Measurements from ENCODE around the gene PALLD. TPM values are rescaled to one million over a fixed set of nuclear protein-coding genes. Genes with fewer than 3 reads are reported as not detected.

The PALLD gene
- total RNA-seq, 1 donor from 2014 or later, result 93.5 TPM

DNA sequence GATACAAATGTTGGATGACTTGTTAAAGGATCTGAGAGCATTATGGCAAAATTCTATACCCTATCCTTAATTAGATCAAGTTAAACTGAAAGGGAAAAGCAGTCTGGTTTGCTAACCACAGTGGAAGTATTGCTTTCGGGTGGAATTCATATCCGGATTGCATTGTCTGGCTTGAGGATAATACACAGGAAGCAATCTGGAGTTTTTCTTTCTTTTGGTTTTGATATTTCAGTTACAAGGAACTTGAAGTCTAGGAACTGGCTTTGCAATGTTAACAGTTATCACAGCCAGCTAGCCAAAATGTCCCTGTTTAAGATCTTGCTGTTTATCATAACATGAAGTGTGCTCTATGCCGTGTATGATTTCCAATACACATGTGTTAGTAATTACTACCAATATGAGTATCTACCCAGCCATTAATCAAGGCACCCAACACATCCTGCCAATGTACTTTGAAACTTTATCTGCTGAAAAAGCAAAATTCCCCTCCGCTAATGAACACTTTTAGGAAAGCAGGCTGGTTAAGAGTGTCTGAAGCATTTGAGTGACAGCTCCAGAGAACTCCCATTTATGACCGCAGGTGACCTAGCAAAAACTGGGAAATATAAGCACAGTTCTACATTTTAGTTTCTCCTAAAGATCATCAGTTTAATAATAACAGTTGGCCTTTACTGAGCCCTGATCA is 146.4 kb downstream of the PALLD start:
- no peak for DNase-seq (ENCODE audit: extremely low spot score, unreplicated experiment)
- TF ChIP-seq, protein P1, sequence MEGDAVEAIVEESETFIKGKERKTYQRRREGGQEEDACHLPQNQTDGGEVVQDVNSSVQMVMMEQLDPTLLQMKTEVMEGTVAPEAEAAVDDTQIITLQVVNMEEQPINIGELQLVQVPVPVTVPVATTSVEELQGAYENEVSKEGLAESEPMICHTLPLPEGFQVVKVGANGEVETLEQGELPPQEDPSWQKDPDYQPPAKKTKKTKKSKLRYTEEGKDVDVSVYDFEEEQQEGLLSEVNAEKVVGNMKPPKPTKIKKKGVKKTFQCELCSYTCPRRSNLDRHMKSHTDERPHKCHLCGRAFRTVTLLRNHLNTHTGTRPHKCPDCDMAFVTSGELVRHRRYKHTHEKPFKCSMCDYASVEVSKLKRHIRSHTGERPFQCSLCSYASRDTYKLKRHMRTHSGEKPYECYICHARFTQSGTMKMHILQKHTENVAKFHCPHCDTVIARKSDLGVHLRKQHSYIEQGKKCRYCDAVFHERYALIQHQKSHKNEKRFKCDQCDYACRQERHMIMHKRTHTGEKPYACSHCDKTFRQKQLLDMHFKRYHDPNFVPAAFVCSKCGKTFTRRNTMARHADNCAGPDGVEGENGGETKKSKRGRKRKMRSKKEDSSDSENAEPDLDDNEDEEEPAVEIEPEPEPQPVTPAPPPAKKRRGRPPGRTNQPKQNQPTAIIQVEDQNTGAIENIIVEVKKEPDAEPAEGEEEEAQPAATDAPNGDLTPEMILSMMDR (conservative IDR thresholded peaks at IDR 0.05), result no peak
- Mint-ChIP-seq H3K27me3 (peaks cover 11% of the 10 kb centered on the region), H3K36me3 (peaks cover 11% of the 10 kb centered on the region), H3K9me3 (peaks cover 7% of the 10 kb centered on the region), H3K4me3 (peak overlapping the region; percentile 13), H3K27ac (peak overlapping the region; percentile 22), H3K4me1 (ENCODE audit: unreplicated experiment) (peaks cover 61% of the 10 kb centered on the region)

DNA sequence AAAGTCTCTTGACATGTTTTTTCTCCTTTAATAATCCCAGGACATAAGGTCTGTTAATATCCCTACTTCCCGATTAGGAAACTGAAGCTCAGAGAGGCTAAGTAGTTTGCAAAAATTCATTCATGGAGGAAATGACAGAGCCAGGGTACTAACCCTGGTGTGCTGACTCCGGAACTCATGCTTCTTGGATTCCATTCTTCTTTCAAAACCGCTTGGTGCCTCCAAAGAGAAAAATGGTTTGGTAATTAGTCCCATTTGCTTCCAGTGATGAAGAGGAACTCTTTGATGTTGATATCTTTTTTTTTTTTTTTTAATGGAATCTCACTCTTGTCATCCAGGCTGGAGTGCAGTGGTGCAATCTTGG is 146.9 kb downstream of the PALLD start:
- H3K27me3 Mint-ChIP-seq, result peaks cover 14% of the 10 kb centered on the region
- TF ChIP-seq, protein P1 (conservative IDR thresholded peaks at IDR 0.05), result no peak
- no peak for DNase-seq (ENCODE audit: extremely low spot score, unreplicated experiment)
- no peak overlapping the region for H3K4me3 Mint-ChIP-seq
- peak overlapping the region; percentile 22 for H3K27ac Mint-ChIP-seq
- H3K4me1 Mint-ChIP-seq (ENCODE audit: unreplicated experiment), result peaks cover 61% of the 10 kb centered on the region
- peaks cover 10% of the 10 kb centered on the region for H3K36me3 Mint-ChIP-seq
- H3K9me3 Mint-ChIP-seq, result peaks cover 7% of the 10 kb centered on the region

GRCh38 chr4:168646001-168646768 is 149.3 kb downstream of the PALLD start:
- DNase-seq (ENCODE audit: extremely low spot score, unreplicated experiment), result no peak
- H3K4me3 Mint-ChIP-seq, result no peak overlapping the region
- TF ChIP-seq, protein P1 (conservative IDR thresholded peaks at IDR 0.05), result no peak
- H3K27ac Mint-ChIP-seq, result no peak overlapping the region
- peaks cover 51% of the 10 kb centered on the region for H3K4me1 Mint-ChIP-seq (ENCODE audit: unreplicated experiment)
- peaks cover 7% of the 10 kb centered on the region for H3K36me3 Mint-ChIP-seq
- no peaks in the 10 kb centered on the region for H3K9me3 Mint-ChIP-seq
- peaks cover 19% of the 10 kb centered on the region for H3K27me3 Mint-ChIP-seq

DNA sequence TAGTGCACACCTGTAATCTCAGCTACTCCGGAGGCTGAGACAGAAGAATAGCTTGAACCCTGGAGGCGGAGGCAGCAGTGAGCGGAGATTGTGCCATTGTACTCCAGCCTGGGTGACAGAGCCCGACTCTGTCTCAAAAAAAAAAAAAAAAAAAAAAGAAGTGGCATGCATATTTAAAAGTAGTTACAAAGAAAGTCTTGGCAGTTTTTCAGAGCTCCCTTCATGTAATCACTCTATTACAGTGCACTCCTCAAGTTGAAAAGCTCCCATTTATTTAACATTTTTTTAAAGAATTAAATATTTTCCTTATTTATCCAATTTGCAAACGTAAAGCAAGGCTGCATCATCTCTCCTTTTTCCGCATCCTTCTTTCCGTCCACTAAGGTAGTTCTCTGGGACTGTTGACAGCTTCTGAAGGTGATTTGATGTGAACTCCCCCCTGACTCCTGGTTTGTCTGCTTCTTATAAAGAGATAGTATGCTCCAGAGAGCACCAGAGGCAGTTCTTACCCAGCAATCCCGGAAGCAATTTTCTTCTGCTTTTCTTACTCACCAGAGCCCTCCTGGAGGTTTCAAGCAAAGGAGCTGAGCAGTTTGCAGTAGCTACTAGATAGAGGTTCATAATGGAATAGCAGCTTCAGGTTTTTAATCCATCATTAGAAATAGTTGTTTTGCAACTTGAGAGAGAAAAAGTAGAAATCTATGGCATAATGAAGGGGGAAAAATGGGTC is 151.0 kb downstream of the PALLD start:
- DNase-seq (ENCODE audit: extremely low spot score, unreplicated experiment), result no peak
- Mint-ChIP-seq H3K4me1 (ENCODE audit: unreplicated experiment) (peaks cover 51% of the 10 kb centered on the region), H3K9me3 (no peaks in the 10 kb centered on the region), H3K27me3 (peaks cover 23% of the 10 kb centered on the region), H3K27ac (no peak overlapping the region), H3K4me3 (peak overlapping the region; percentile 40), H3K36me3 (peaks cover 7% of the 10 kb centered on the region)
- TF ChIP-seq, protein P1 (conservative IDR thresholded peaks at IDR 0.05), result no peak

DNA sequence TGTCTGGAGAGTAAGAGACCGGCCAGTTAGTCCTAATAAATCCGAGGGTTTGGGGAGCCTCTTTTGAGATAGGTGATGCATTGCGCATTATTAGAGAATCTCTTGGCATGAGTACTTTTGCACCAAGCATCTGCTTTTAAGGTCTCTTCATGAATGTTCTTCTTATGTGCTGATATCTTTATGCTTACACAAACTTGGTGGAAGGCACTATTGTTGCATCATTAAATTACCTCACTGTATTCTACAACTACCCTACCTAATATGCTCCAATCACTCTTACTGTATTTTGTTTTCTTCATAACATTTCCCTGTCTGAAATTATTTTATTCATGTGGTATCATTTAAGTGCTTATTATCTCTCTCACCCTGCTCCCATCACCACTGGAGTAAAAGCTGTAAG is 151.6 kb downstream of the PALLD start:
- no peak overlapping the region for H3K4me3 Mint-ChIP-seq
- DNase-seq (ENCODE audit: extremely low spot score, unreplicated experiment), result no peak
- H3K9me3 Mint-ChIP-seq, result no peaks in the 10 kb centered on the region
- peaks cover 7% of the 10 kb centered on the region for H3K36me3 Mint-ChIP-seq
- H3K27me3 Mint-ChIP-seq, result peaks cover 26% of the 10 kb centered on the region
- peaks cover 51% of the 10 kb centered on the region for H3K4me1 Mint-ChIP-seq (ENCODE audit: unreplicated experiment)
- TF ChIP-seq, protein P1 (conservative IDR thresholded peaks at IDR 0.05), result no peak
- H3K27ac Mint-ChIP-seq, result no peak overlapping the region

Measured in type B pancreatic cell (in vitro differentiated cells).